ENCODE data around the gene ARHGAP15. TPM values are rescaled to one million over a fixed set of nuclear protein-coding genes. Genes with fewer than 3 reads are reported as not detected.

Gene ARHGAP15
- total and polyA plus RNA-seq, 5 experiments from 2014 or later: 130 to 299 (median 217) TPM

DNA sequence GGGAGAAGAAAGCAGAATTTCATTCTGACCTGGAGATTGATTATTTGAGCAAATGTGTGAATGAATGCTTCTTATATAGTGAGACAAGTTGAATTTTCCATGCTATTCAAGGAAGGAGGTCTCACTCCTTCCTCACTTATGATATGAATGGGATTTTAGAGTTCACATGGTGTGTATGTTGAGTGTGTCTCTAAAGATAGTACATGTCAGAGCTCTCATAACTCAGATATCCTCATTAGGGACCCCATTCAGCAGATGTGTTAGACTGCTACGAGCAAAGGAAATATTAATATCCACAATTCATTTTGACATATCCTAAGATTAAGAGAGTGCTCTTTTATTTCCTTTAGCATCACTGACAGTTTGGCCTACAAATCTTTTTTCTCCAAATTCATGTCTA lies 368.5 kb downstream of the ARHGAP15 start:
- Mint-ChIP-seq H3K27ac (peak overlapping the region in 1 of 10 donors; percentile 1), H3K36me3 (peaks cover 12 to 72% (median 27%) of the 10 kb centered on the region in 3 donors), H3K27me3 (no peaks in the 10 kb centered on the region), H3K4me3 (no peak overlapping the region), H3K9me3 (peaks cover 0 to 12% (median 0%) of the 10 kb centered on the region in 9 donors), H3K4me1 (peaks cover 31 to 61% (median 49%) of the 10 kb centered on the region in 4 donors)
- POLR2A ChIA-PET: no interaction called here
- no peak for DNase-seq
- ATAC-seq: no peak

DNA sequence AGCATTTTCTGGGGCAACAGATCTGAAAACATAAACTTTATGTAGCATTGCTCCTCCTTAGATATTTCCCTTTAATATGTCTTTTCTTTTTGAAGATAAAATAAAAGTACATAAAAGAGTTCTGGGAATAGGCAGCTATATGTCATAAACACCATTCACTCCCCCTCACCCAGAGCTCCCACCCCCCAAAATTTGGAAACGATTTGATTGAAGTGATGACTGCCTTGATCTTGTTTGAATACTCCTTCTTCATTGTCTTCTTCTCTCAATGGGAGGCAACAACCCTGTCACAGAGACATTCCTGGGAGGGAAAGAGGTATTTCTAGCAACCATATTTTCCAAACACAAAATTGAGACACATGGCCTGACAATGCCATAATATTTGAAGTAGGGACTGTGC lies 369.3 kb downstream of the ARHGAP15 start:
- H3K4me3 Mint-ChIP-seq: no peak overlapping the region
- DNase-seq: no peak
- H3K4me1 Mint-ChIP-seq: peaks cover 31 to 59% (median 49%) of the 10 kb centered on the region in 4 donors
- POLR2A ChIA-PET: no interaction called here
- H3K27ac Mint-ChIP-seq: peak overlapping the region in 5 of 10 donors; percentile 0 to 48 (median 42)
- no peak for ATAC-seq
- H3K36me3 Mint-ChIP-seq: peaks cover 11 to 73% (median 24%) of the 10 kb centered on the region in 3 donors
- no peaks in the 10 kb centered on the region for H3K27me3 Mint-ChIP-seq
- peaks cover 0 to 7% (median 0%) of the 10 kb centered on the region in 9 donors for H3K9me3 Mint-ChIP-seq

DNA sequence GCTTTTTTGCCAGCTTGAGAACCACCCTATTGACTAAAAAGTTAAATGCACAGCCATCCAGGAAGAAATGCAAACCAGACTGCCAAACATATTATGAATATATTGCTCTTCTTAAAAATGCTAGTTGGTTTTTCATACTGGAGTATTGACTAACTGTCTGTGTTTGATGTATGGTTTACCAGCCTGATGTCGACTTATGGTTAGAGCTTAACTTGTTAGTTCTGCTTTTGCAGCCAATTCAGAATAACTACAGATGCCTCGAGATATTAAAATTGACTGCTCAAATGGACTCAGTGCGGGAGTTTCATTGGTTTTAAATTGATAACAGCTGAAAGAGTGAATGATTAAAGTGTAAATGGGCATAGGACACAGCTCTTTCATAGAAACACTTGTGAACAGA lies 369.8 kb downstream of the ARHGAP15 start:
- peak overlapping the region in 8 of 10 donors; percentile 0 to 60 (median 40) for H3K27ac Mint-ChIP-seq
- no peak overlapping the region for H3K4me3 Mint-ChIP-seq
- no peak for ATAC-seq
- peaks cover 31 to 58% (median 46%) of the 10 kb centered on the region in 4 donors for H3K4me1 Mint-ChIP-seq
- POLR2A ChIA-PET: no interaction called here
- H3K27me3 Mint-ChIP-seq: no peaks in the 10 kb centered on the region
- DNase-seq: no peak
- H3K9me3 Mint-ChIP-seq: peaks cover 0 to 3% (median 0%) of the 10 kb centered on the region in 9 donors
- H3K36me3 Mint-ChIP-seq: peaks cover 8 to 72% (median 18%) of the 10 kb centered on the region in 3 donors

DNA sequence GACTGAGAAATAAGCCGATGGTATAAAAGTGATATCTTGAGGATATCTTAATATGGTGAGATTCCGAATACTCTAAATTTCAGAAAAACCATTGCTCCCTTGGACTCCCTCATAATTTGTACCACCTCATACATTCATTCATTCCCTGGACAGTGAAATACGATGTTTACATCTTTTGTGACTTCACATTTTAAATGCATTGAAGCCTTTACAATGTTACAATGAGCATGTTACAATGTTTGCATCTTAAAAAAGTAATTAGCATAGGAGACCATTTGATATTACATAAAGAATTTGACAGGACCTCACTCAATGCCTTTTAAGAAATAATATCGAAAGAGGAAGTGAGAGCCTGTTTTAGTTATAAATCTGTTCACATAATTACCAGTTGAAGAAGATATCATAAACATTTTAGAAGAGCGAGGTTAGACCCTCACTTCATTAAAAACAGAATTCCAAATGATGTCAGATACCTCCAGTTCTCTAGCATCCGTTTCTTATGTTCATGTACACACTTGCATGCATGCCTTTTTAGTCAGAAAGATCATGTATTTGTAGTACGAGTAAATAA lies 372.0 kb downstream of the ARHGAP15 start:
- POLR2A ChIA-PET: no interaction called here
- H3K4me3 Mint-ChIP-seq: no peak overlapping the region
- peaks cover 0 to 72% (median 19%) of the 10 kb centered on the region in 3 donors for H3K36me3 Mint-ChIP-seq
- no peaks in the 10 kb centered on the region for H3K9me3 Mint-ChIP-seq
- peaks cover 30 to 57% (median 43%) of the 10 kb centered on the region in 4 donors for H3K4me1 Mint-ChIP-seq
- H3K27ac Mint-ChIP-seq: no peak overlapping the region
- DNase-seq: no peak
- ATAC-seq: no peak
- H3K27me3 Mint-ChIP-seq: no peaks in the 10 kb centered on the region

DNA sequence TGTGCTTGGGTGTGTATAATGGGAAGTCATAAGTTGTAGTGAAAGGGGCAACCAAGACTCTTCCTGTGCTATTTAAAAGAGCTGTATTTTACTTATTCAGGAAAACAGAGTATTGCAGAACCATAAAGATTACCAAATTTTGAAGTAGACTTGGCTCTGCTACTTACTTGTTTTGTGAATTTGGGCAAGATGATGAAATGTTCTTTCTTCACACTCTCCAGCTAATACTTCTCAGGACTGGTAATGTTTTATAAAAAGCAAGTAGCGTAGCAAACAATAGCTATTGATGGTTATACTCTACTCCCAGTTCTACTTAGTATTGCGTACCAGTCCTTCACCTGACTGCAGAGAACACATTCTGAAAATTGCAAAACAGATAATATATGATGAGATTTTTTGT lies 374.1 kb downstream of the ARHGAP15 start:
- H3K27ac Mint-ChIP-seq: peak overlapping the region in 1 of 10 donors; percentile 26
- no peaks in the 10 kb centered on the region for H3K27me3 Mint-ChIP-seq
- POLR2A ChIA-PET: no interaction called here
- H3K36me3 Mint-ChIP-seq: peaks cover 3 to 77% (median 28%) of the 10 kb centered on the region in 3 donors
- no peak for DNase-seq
- no peaks in the 10 kb centered on the region for H3K9me3 Mint-ChIP-seq
- H3K4me1 Mint-ChIP-seq: peaks cover 21 to 49% (median 37%) of the 10 kb centered on the region in 4 donors
- no peak for ATAC-seq
- H3K4me3 Mint-ChIP-seq: no peak overlapping the region

DNA sequence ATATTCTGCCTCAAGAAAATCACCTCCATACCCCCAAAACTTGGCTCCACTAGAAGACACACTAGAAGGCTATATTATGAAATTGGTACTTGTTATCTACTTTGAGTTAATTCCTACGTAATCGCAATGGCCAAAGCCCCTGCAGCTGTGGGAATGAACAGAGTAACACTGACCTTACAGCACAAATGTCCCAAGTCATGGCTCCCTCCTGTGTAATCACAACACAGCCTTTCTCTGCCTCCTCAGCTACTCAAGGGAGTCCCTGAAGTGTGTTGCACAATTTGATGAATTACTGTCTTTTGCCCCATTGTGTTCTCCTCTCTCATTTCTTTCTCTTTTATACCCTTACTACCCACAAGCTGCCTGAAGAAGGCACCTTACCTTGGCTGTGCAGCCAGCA lies 375.2 kb downstream of the ARHGAP15 start:
- Mint-ChIP-seq H3K9me3 (no peaks in the 10 kb centered on the region), H3K36me3 (peaks cover 6 to 78% (median 28%) of the 10 kb centered on the region in 3 donors), H3K27ac (peak overlapping the region in 7 of 10 donors; percentile 3 to 89 (median 42)), H3K4me3 (peak overlapping the region in 1 of 10 donors; percentile 18), H3K27me3 (no peaks in the 10 kb centered on the region), H3K4me1 (peaks cover 17 to 42% (median 35%) of the 10 kb centered on the region in 4 donors)
- ATAC-seq (no peak), DNase-seq (no peak)
- POLR2A ChIA-PET: no interaction called here

DNA sequence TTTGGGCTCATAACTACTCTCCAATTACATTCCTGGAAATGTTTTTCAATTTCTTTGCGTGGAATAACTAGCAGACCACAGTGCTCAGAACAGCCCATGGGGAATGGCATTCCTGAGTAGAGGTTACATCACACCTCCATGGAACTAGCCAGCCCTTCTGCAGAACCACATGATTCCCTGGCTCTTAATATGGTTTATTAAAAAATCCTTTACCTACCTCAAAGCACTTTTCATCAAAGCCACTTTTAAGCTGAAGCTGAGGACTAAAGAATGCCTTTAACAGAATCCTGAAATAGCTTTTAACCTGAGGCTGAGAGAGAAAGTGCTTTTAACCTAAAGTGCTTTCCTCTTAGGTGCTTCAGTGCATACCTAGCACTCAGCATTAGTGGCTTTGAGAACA lies 376.3 kb downstream of the ARHGAP15 start:
- Mint-ChIP-seq H3K4me1 (peaks cover 14 to 43% (median 36%) of the 10 kb centered on the region in 4 donors), H3K36me3 (peaks cover 12 to 83% (median 32%) of the 10 kb centered on the region in 3 donors), H3K27ac (no peak overlapping the region), H3K4me3 (no peak overlapping the region), H3K9me3 (no peaks in the 10 kb centered on the region), H3K27me3 (no peaks in the 10 kb centered on the region)
- DNase-seq (no peak), ATAC-seq (no peak)
- POLR2A ChIA-PET: no interaction called here

DNA sequence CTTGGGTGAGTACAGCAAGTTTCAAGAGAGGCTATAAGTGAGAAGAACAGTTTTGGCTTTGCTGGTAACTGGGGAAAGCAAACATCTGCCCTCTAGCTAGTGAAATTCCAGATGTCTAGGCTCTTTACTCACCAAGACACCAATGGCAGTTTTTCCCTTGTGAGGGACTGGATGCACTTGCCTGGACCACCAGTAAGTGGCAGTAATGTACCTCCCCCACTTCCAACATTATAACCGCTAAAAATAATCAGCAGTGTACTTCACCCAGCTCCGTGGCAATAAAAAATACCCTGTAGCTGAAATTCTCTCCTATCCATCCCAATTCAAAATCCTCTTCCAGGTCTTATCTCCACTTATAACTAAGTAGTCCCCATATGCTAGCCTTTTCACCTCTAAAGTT lies 383.9 kb downstream of the ARHGAP15 start:
- no peak overlapping the region for H3K4me3 Mint-ChIP-seq
- peaks cover 54 to 89% (median 66%) of the 10 kb centered on the region in 3 donors for H3K36me3 Mint-ChIP-seq
- peak overlapping the region in 2 of 10 donors; percentile 20 to 39 for H3K27ac Mint-ChIP-seq
- peak in 1 of 2 donors; percentile 44 for ATAC-seq
- peaks cover 9 to 24% (median 13%) of the 10 kb centered on the region in 4 donors for H3K4me1 Mint-ChIP-seq
- H3K9me3 Mint-ChIP-seq: peaks cover 0 to 5% (median 2%) of the 10 kb centered on the region in 9 donors
- POLR2A ChIA-PET: no interaction called here
- H3K27me3 Mint-ChIP-seq: no peaks in the 10 kb centered on the region
- DNase-seq: no peak

DNA sequence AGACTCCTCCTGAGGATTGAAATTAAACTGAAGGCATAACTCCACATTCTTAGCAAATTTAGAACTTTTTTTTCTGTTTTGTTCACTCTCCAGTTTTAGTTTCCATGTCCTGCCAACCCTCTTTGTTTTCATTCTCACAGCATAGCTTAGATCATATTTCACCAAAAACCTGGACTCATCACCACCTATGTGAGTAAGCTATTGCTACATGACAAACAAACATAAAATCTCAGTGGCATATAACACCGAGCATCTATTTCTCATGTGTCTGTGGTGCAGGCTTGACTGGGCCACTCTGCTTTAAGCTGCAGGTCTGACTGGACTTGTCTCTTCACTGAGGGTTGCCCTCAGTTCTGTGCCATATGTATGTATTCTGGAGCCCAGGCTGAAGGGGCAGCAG lies 385.2 kb downstream of the ARHGAP15 start:
- DNase-seq: no peak
- H3K4me1 Mint-ChIP-seq: peaks cover 5 to 20% (median 9%) of the 10 kb centered on the region in 4 donors
- no peak overlapping the region for H3K27ac Mint-ChIP-seq
- H3K4me3 Mint-ChIP-seq: no peak overlapping the region
- POLR2A ChIA-PET: no interaction called here
- ATAC-seq: no peak
- no peaks in the 10 kb centered on the region for H3K27me3 Mint-ChIP-seq
- peaks cover 0 to 5% (median 2%) of the 10 kb centered on the region in 9 donors for H3K9me3 Mint-ChIP-seq
- H3K36me3 Mint-ChIP-seq: peaks cover 52 to 89% (median 77%) of the 10 kb centered on the region in 3 donors

DNA sequence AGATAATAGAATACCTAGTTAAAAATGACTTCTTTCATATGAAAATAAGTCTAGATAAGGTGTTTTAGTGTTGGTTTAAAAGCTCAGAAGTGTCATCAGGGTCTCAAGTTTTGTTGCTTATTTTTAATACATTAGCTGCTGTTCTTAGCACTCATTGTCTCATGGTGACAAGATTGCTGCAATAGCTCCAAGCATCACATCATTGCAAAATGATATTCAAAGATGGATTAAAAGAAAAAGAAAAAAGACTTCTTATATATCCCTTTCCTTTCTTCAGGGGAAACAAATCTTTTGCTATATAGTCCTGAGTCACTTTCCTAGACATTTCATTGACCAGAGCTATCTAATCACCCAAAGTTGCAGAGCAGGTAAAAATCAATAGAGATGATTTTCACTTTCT lies 386.1 kb downstream of the ARHGAP15 start:
- H3K36me3 Mint-ChIP-seq: peaks cover 49 to 92% (median 82%) of the 10 kb centered on the region in 3 donors
- DNase-seq (no peak), ATAC-seq (no peak)
- peaks cover 7 to 21% (median 13%) of the 10 kb centered on the region in 4 donors for H3K4me1 Mint-ChIP-seq
- POLR2A ChIA-PET: no interaction called here
- no peaks in the 10 kb centered on the region for H3K27me3 Mint-ChIP-seq
- H3K9me3 Mint-ChIP-seq: peaks cover 0 to 5% (median 2%) of the 10 kb centered on the region in 9 donors
- H3K4me3 Mint-ChIP-seq: no peak overlapping the region
- H3K27ac Mint-ChIP-seq: no peak overlapping the region

DNA sequence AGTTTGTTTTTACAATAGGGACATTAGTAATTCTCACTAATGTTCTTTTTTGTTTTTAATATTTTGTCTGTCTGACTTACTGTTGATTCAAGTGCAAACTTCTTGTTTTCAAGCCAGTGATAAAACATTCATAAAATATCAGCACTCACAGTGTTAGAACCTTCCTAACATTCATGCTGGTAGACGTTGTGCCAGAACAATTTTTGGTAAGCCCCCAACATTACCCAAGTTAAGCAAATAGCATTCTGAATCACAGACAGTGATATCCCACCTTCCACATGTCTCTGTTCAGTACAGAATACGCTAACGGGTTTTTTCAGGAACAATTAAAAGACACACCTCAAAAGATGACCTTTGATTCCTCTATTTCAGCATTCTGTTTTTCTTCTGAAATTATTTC lies 390.3 kb downstream of the ARHGAP15 start:
- Mint-ChIP-seq H3K36me3 (peaks cover 24 to 80% (median 59%) of the 10 kb centered on the region in 3 donors), H3K4me1 (peaks cover 20 to 46% (median 36%) of the 10 kb centered on the region in 4 donors), H3K4me3 (no peak overlapping the region), H3K27ac (peak overlapping the region in 1 of 10 donors; percentile 23), H3K27me3 (no peaks in the 10 kb centered on the region), H3K9me3 (peaks cover 0 to 4% (median 0%) of the 10 kb centered on the region in 9 donors)
- DNase-seq: no peak
- no peak for ATAC-seq
- POLR2A ChIA-PET: no interaction called here

DNA sequence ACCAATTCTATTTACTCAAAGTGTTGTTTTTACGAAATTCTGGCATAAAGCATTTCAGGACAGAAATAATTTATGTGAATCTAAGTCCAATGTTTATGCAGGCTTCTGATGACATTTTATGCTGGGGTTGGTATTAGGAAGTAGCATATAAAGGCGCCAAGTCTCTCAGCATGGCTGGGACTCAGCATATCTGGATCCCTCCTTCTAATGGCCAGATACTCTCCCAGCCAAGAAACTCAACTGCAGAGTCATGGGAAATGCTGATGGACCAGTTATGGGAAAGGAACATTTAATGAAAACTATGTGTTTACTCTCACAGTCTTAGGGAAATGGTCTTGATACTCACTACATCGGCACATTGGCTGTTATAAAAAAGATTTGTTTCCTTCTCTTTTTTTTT lies 392.2 kb downstream of the ARHGAP15 start:
- POLR2A ChIA-PET: no interaction called here
- no peak for DNase-seq
- Mint-ChIP-seq H3K4me3 (no peak overlapping the region), H3K4me1 (peaks cover 26 to 57% (median 51%) of the 10 kb centered on the region in 4 donors), H3K9me3 (no peaks in the 10 kb centered on the region), H3K27ac (peak overlapping the region in 5 of 10 donors; percentile 44 to 57 (median 49)), H3K27me3 (no peaks in the 10 kb centered on the region), H3K36me3 (peaks cover 13 to 67% (median 46%) of the 10 kb centered on the region in 3 donors)
- ATAC-seq: no peak

DNA sequence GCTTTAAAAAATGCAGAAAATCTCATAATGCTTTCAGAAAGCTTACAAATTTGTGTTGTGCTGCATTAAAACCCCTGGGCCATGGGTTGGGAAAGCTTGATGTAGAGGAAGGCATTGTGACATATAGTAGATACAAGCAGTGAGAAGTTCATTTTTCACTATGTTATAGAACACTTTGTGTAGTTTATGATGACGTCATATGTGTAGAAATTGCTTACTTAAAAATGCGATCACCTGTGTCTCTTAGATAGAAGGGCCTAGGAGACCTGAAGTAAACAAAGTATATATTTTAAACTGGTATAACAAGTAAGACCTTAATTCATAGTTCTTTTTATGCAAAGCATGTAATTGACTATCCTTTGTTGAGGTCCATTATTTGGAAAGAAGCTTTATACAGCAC lies 393.5 kb downstream of the ARHGAP15 start:
- peak overlapping the region in 2 of 10 donors; percentile 74 to 91 for H3K27ac Mint-ChIP-seq

More for the DNA sequence above, 393.5 kb downstream of the ARHGAP15 start:
- Mint-ChIP-seq H3K4me1 (peaks cover 23 to 54% (median 50%) of the 10 kb centered on the region in 4 donors), H3K9me3 (no peaks in the 10 kb centered on the region), H3K36me3 (peaks cover 3 to 58% (median 42%) of the 10 kb centered on the region in 3 donors), H3K4me3 (no peak overlapping the region), H3K27me3 (no peaks in the 10 kb centered on the region)
- ATAC-seq (no peak), DNase-seq (no peak)
- POLR2A ChIA-PET: no interaction called here

All from naive thymus-derived CD8-positive, alpha-beta T cell (primary cell).